ENCODE measurements around the gene AQP11. TPM values are rescaled to one million over a fixed set of nuclear protein-coding genes. Genes with fewer than 3 reads are reported as not detected.
"Not testable (repeated sequence)": the region's sequence is repeated elsewhere in the genome, so short reads cannot be mapped to it uniquely, and the experiment has no call there.

AQP11 gene
- total RNA-seq, 1 donor from 2014 or later: 0.75 TPM

- Histone ChIP-seq H3K4me3 (ENCODE audit: low read depth, low read length) (no peak overlapping the region), H3K27me3 (ENCODE audit: control insufficient read depth, insufficient read depth, low read length) (no peaks in the 10 kb centered on the region), H3K36me3 (ENCODE audit: control insufficient read depth, insufficient read depth, low read length) (no peaks in the 10 kb centered on the region)
- no peak for DNase-seq (ENCODE audit: low read depth)
- no peak for TF ChIP-seq CTCF (IDR thresholded peaks at IDR 0.05; ENCODE audit: insufficient read depth, low read length, poor library complexity, severe bottlenecking)
Observed at GRCh38 chr11:77568916-77569675, 20.7 kb upstream of the AQP11 start.

- TF ChIP-seq CTCF (IDR thresholded peaks at IDR 0.05; ENCODE audit: insufficient read depth, low read length, poor library complexity, severe bottlenecking): no peak
Observed at GRCh38 chr11:77569676-77570070, 20.1 kb upstream of the AQP11 start.

GRCh38 chr11:77570896-77571295 lies 18.9 kb upstream of the AQP11 start:
- not testable (repeated sequence) for H3K4me3 ChIP-seq (ENCODE audit: low read depth, low read length); H3K27me3 ChIP-seq (ENCODE audit: control insufficient read depth, insufficient read depth, low read length); H3K36me3 ChIP-seq (ENCODE audit: control insufficient read depth, insufficient read depth, low read length); DNase-seq (ENCODE audit: low read depth)

More at GRCh38 chr11:77569676-77570070, 20.1 kb upstream of the AQP11 start:
- DNase-seq (ENCODE audit: low read depth): no peak
- Histone ChIP-seq H3K4me3 (ENCODE audit: low read depth, low read length) (no peak overlapping the region), H3K36me3 (ENCODE audit: control insufficient read depth, insufficient read depth, low read length) (no peaks in the 10 kb centered on the region), H3K27me3 (ENCODE audit: control insufficient read depth, insufficient read depth, low read length) (no peaks in the 10 kb centered on the region)

- H3K4me3 ChIP-seq (ENCODE audit: low read depth, low read length); H3K27me3 ChIP-seq (ENCODE audit: control insufficient read depth, insufficient read depth, low read length); DNase-seq (ENCODE audit: low read depth); H3K36me3 ChIP-seq (ENCODE audit: control insufficient read depth, insufficient read depth, low read length): not testable (repeated sequence)
Observed at GRCh38 chr11:77575428-77575827, 14.3 kb upstream of the AQP11 start.

GRCh38 chr11:77580712-77581337 lies 8.9 kb upstream of the AQP11 start:
- Histone ChIP-seq H3K4me3 (ENCODE audit: low read depth, low read length) (no peak overlapping the region), H3K27me3 (ENCODE audit: control insufficient read depth, insufficient read depth, low read length) (no peaks in the 10 kb centered on the region), H3K36me3 (ENCODE audit: control insufficient read depth, insufficient read depth, low read length) (no peaks in the 10 kb centered on the region)
- no peak for TF ChIP-seq CTCF (IDR thresholded peaks at IDR 0.05; ENCODE audit: insufficient read depth, low read length, poor library complexity, severe bottlenecking)
- no peak for DNase-seq (ENCODE audit: low read depth)

- Histone ChIP-seq H3K27me3 (ENCODE audit: control insufficient read depth, insufficient read depth, low read length) (no peaks in the 10 kb centered on the region), H3K4me3 (ENCODE audit: low read depth, low read length) (peak overlapping the region; percentile 69), H3K36me3 (ENCODE audit: control insufficient read depth, insufficient read depth, low read length) (no peaks in the 10 kb centered on the region)
- no peak for TF ChIP-seq CTCF (IDR thresholded peaks at IDR 0.05; ENCODE audit: insufficient read depth, low read length, poor library complexity, severe bottlenecking)
- DNase-seq (ENCODE audit: low read depth): no peak
Observed at GRCh38 chr11:77589181-77589520, 602 bp upstream of the AQP11 start.

Data from kidney epithelial cell (primary cell).